Measurements from ENCODE around the gene TMEM108. TPM values are rescaled to one million over a fixed set of nuclear protein-coding genes. Genes with fewer than 3 reads are reported as not detected.

The TMEM108 gene
- polyA plus RNA-seq, 3 donors: not detected

GRCh38 chr3:133079621-133080020, 41.4 kb downstream of the TMEM108 start:
- no peak for TF ChIP-seq CTCF (IDR thresholded peaks at IDR 0.05)
- Histone ChIP-seq H3K27me3 (ENCODE audit: control insufficient read depth in 2 of 2, insufficient read depth in 2 of 2, low read length in 2 of 2) (no peaks in the 10 kb centered on the region), H3K9me3 (replicated peaks in 1 of 2; ENCODE audit: control insufficient read depth in 1 of 2, insufficient read depth in 1 of 2, low read length in 2 of 2) (no peaks in the 10 kb centered on the region), H3K27ac (ENCODE audit: low read depth in 1 of 2, low read length in 2 of 2) (no peak overlapping the region), H4K20me1 (ENCODE audit: insufficient read depth, low read length) (no peaks in the 10 kb centered on the region), H3K4me3 (replicated peaks in 1 of 3; ENCODE audit: low read depth in 2 of 3, low read length in 3 of 3) (no peak overlapping the region), H3K4me1 (ENCODE audit: control insufficient read depth in 1 of 2, insufficient read depth in 2 of 2, low read length in 2 of 2) (no peaks in the 10 kb centered on the region), H3K36me3 (replicated peaks in 1 of 2; ENCODE audit: control insufficient read depth in 1 of 2, insufficient read depth in 2 of 2, low read length in 2 of 2) (no peaks in the 10 kb centered on the region), H3K9ac (ENCODE audit: insufficient read depth, low read length, poor library complexity, severe bottlenecking) (no peak overlapping the region), H3K79me2 (ENCODE audit: insufficient read depth, low read length) (no peaks in the 10 kb centered on the region), H3K4me2 (replicated peaks; ENCODE audit: extremely low read depth, low read length, poor library complexity, severe bottlenecking) (no peak overlapping the region), H2AFZ (ENCODE audit: insufficient read depth, low read depth, low read length, poor library complexity, severe bottlenecking) (no peak overlapping the region)
- H3K36me3 Mint-ChIP-seq: no peaks in the 10 kb centered on the region
- no peak overlapping the region for H3K27ac Mint-ChIP-seq
- H3K4me3 Mint-ChIP-seq: no peak overlapping the region
- no peak for DNase-seq
- intact Hi-C loops (cut with micrococcal nuclease): no loop called here
- WGBS (ENCODE audit: insufficient coverage): 45% methylated on average over 3 of the region's 3 CpGs
- peaks cover 0 to 3% (median 1%) of the 10 kb centered on the region in 3 donors for H3K27me3 Mint-ChIP-seq (ENCODE audit: low read depth in 3 of 3)
- no peaks in the 10 kb centered on the region for H3K4me1 Mint-ChIP-seq
- peaks cover 0 to 3% (median 0%) of the 10 kb centered on the region in 7 donors for H3K9me3 Mint-ChIP-seq

DNA sequence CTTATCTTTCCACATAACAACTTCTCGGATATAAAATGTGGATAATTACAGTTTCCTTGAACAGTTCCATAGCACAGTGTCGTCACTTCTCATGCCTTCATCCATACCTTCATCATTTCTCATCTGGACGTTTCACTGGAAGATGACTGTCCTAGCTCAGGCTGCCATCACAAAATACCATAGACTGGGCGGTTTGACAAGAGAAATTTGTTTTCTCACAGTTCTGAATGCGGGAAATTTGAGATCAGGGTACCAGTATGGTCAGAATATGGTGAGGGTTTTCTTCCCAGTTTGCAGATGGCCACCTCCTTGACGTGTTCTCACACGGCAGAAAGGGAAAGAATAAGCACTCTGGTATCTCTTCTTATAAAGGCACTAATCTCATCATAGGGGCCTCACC, 42.8 kb downstream of the TMEM108 start:
- Mint-ChIP-seq H3K27me3 (ENCODE audit: low read depth in 3 of 3) (peaks cover 0 to 2% (median 1%) of the 10 kb centered on the region in 3 donors), H3K9me3 (peaks cover 0 to 2% (median 0%) of the 10 kb centered on the region in 7 donors), H3K27ac (no peak overlapping the region), H3K36me3 (no peaks in the 10 kb centered on the region), H3K4me1 (no peaks in the 10 kb centered on the region), H3K4me3 (no peak overlapping the region)
- WGBS (ENCODE audit: insufficient coverage): no CpG with 5 or more reads among the region's 7 CpGs
- TF ChIP-seq CTCF (IDR thresholded peaks at IDR 0.05): no peak
- intact Hi-C loops (cut with micrococcal nuclease): no loop called here
- no peak overlapping the region for H3K4me3 ChIP-seq (replicated peaks in 1 of 3; ENCODE audit: low read depth in 2 of 3, low read length in 3 of 3)
- DNase-seq: no peak
- no peaks in the 10 kb centered on the region for H3K9me3 ChIP-seq (replicated peaks in 1 of 2; ENCODE audit: control insufficient read depth in 1 of 2, insufficient read depth in 1 of 2, low read length in 2 of 2)
- H2AFZ ChIP-seq (ENCODE audit: insufficient read depth, low read depth, low read length, poor library complexity, severe bottlenecking): no peak overlapping the region
- no peaks in the 10 kb centered on the region for H3K27me3 ChIP-seq (ENCODE audit: control insufficient read depth in 2 of 2, insufficient read depth in 2 of 2, low read length in 2 of 2)
- no peaks in the 10 kb centered on the region for H3K36me3 ChIP-seq (replicated peaks in 1 of 2; ENCODE audit: control insufficient read depth in 1 of 2, insufficient read depth in 2 of 2, low read length in 2 of 2)
- no peak overlapping the region for H3K9ac ChIP-seq (ENCODE audit: insufficient read depth, low read length, poor library complexity, severe bottlenecking)
- H3K79me2 ChIP-seq (ENCODE audit: insufficient read depth, low read length): no peaks in the 10 kb centered on the region
- no peak overlapping the region for H3K4me2 ChIP-seq (replicated peaks; ENCODE audit: extremely low read depth, low read length, poor library complexity, severe bottlenecking)
- no peak overlapping the region for H3K27ac ChIP-seq (ENCODE audit: low read depth in 1 of 2, low read length in 2 of 2)
- no peaks in the 10 kb centered on the region for H3K4me1 ChIP-seq (ENCODE audit: control insufficient read depth in 1 of 2, insufficient read depth in 2 of 2, low read length in 2 of 2)
- no peaks in the 10 kb centered on the region for H4K20me1 ChIP-seq (ENCODE audit: insufficient read depth, low read length)

All from CD14-positive monocyte (primary cell).